Small intestine (tissue), 7 donors: ENCODE data around the gene ALG14. TPM values are rescaled to one million over a fixed set of nuclear protein-coding genes. Genes with fewer than 3 reads are reported as not detected.
A peak's percentile ranks its signal among the peaks of the same experiment; 100 is the strongest.
"Not testable (repeated sequence)": the region's sequence is repeated elsewhere in the genome, so short reads cannot be mapped to it uniquely, and the experiment has no call there.

ENCODE experiments used
- DNase-seq, 2 donors: peaks; one replicate each; pipeline versions ENCODE4 v3.0.0 to v3.0.0-alpha.2; 2013
- FAIRE-seq: peaks from 2 replicates; lab custom pipeline; 2012; peaks lifted over from hg19 to GRCh38; lab: Jason Lieb, UNC
- H3K27ac ChIP-seq, 3 donors: one replicate each; pipeline ENCODE4 v1.5.1; 2013; ENCODE audit warnings: low read length in 2 of 3, mild to moderate bottlenecking in 2 of 3, control low read depth in 1 of 3, inconsistent platforms in 1 of 3, low read depth in 1 of 3, moderate library complexity in 1 of 3
- H3K27me3 ChIP-seq, 3 donors: one replicate each; pipeline ENCODE4 v1.6.1; 2013; ENCODE audit warnings: low read length in 3 of 3, inconsistent platforms in 1 of 3; ENCODE audit not compliant: control insufficient read depth in 3 of 3, insufficient read depth in 3 of 3
- H3K36me3 ChIP-seq, 3 donors: one replicate each; pipeline ENCODE4 v1.6.1; 2013; ENCODE audit warnings: low read length in 3 of 3, inconsistent platforms in 1 of 3, low read depth in 1 of 3, mild to moderate bottlenecking in 1 of 3, moderate library complexity in 1 of 3; ENCODE audit not compliant: control insufficient read depth in 3 of 3, insufficient read depth in 2 of 3
- H3K4me1 ChIP-seq, 3 donors: one replicate each; pipeline ENCODE4 v1.6.1; 2013; ENCODE audit warnings: low read length in 2 of 3, inconsistent platforms in 1 of 3, low read depth in 1 of 3, mild to moderate bottlenecking in 1 of 3, moderate library complexity in 1 of 3; ENCODE audit not compliant: control insufficient read depth in 3 of 3, insufficient read depth in 2 of 3
- H3K4me3 ChIP-seq, 3 donors: one replicate each; pipeline ENCODE4 v1.5.1; 2013; ENCODE audit warnings: low read length in 3 of 3, control low read depth in 1 of 3, inconsistent platforms in 1 of 3, low read depth in 1 of 3, mild to moderate bottlenecking in 1 of 3, moderate library complexity in 1 of 3
- H3K9me3 ChIP-seq, 2 donors: one replicate each; pipeline ENCODE4 v1.6.1; 2013; ENCODE audit warnings: low read depth in 1 of 2, low read length in 1 of 2; ENCODE audit not compliant: control insufficient read depth in 2 of 2, insufficient read depth in 1 of 2
- WGBS, 3 donors: extraction: QIAGEN DNeasy Blood & Tissue Kit; methylation state at CpG; one replicate each; pipeline ENCODE4 v1.1.7; 2013; 5-methylcytosine and 5-hydroxymethylcytosine counted together
- polyA plus RNA-seq, 4 donors: library from polyadenylated mRNA; stranded (reverse) in 3 of 4; unstranded in 1 of 4; fragments of 200-250 nt in 3 of 4; fragments of 120-200 nt in 1 of 4; gene quantifications; one replicate each; pipeline versions ENCODE4 v1.2.1 to v1.2.3, GENCODE V29; 2013
- donor health status: healthy with polysubstance abuse.
- donor health status: control.
- donor health status: control.
- donor health status: Bipolar disorder and iron deficiency.
- donor health status: healthy.

ALG14 gene
- polyA plus RNA-seq, 4 donors: 1.1 to 8.3 (median 2.2) TPM

DNA sequence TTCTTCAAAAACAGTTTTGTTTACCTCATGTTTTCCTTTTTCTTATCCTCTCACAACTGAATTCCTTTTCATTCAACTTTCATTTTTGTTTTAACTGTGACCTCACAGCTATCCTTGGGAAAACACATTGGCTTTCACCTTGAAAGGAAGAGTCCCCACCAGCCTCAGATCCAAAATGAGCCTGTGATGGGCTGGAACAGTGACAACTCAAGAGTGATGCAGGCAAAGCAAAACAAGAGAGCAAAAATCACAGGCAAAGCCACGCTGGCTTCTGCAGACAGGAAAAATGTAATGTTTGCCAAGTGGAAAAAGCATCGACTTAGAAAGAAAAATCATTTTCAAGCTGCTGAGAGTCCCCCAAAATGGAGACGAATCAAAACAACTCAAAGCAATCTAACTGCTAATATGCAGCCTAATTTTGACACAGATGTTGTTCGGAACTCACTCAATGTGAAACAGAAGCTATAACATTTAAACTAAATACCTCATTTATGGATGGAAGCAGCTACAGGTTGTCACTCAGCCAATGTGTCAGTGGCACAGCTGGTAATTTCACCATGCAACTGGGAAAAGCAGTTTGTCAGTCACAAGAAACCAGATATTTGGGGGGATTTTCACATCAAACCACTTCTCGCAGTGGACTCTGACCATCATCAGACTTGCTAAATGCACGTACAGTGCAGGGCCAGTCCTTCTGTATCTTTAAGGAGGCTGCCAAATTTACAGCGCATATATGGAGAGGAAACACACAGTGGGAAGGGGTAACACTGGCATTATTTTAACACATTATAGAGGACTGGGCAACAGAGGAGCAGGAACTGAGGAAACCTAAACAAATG lies 50.7 kb downstream of the ALG14 start:
- DNase-seq: no peak
- Histone ChIP-seq H3K4me3 (no peak overlapping the region), H3K4me1 (peaks cover 0 to 7% (median 2%) of the 10 kb centered on the region in 3 donors), H3K36me3 (peaks cover 5 to 11% (median 7%) of the 10 kb centered on the region in 3 donors), H3K9me3 (peaks cover 0 to 3% of the 10 kb centered on the region in 2 donors), H3K27ac (peak overlapping the region in 2 of 3 donors; percentile 9 to 46), H3K27me3 (no peaks in the 10 kb centered on the region)
- no peak for FAIRE-seq
- 33 to 51% (median 48%) methylated on average over 7 of the region's 7 CpGs for WGBS, 3 donors

- 50 to 73% (median 60%) methylated on average over 4 of the region's 4 CpGs for WGBS, 3 donors
- no peak overlapping the region for H3K27ac ChIP-seq
- FAIRE-seq: no peak
Measured at GRCh38 chr1:95021119-95021518, 51.6 kb downstream of the ALG14 start.

GRCh38 chr1:95019466-95019865 lies 53.3 kb downstream of the ALG14 start:
- not testable (repeated sequence) for H3K9me3 ChIP-seq, H3K36me3 ChIP-seq, DNase-seq, H3K27ac ChIP-seq, H3K4me1 ChIP-seq, H3K27me3 ChIP-seq, FAIRE-seq, H3K4me3 ChIP-seq
- 86 to 96% (median 87%) methylated on average over 6 of the region's 6 CpGs for WGBS, 3 donors

More at GRCh38 chr1:95021119-95021518, 51.6 kb downstream of the ALG14 start:
- no peaks in the 10 kb centered on the region for H3K9me3 ChIP-seq
- peaks cover 0 to 7% (median 2%) of the 10 kb centered on the region in 3 donors for H3K4me1 ChIP-seq
- no peak for DNase-seq
- no peaks in the 10 kb centered on the region for H3K27me3 ChIP-seq
- no peak overlapping the region for H3K4me3 ChIP-seq
- peaks cover 2 to 5% (median 3%) of the 10 kb centered on the region in 3 donors for H3K36me3 ChIP-seq

DNA sequence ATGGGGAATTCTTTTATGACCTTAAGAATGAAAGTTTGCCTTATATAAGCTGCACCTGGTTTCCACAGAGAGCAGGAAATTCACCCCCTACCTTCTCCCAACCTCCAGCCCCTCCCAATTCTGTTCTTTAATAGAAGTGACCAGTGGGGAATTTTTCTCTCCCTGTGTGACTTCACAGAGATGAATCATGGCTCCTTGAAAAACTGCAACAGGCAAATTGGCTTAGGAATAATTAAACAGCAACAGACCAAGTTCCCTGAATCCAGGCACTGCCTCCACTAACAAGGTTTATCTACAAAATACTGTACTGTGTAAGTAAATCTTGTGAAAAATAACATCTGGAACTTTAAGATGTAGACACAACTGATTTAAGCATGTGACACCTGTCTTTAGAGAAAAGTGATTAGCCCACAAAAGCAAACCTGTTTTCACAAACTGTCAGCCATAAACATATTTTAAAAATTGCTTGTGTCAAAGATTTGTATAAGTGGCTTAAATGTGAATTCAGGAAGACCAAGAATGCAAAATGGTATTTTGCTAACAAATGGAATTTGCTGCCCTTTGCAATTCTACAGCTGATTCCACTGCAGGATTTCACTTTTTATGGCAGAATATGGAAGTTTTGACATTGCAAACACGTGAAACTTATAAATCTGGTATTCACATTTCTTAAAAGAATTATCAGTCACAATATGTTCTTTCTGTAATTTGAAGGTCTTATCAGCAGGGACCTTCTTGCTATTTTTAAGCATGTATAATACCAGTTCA lies 54.0 kb downstream of the ALG14 start:
- Histone ChIP-seq H3K4me1 (peaks cover 0 to 7% (median 2%) of the 10 kb centered on the region in 3 donors), H3K27ac (no peak overlapping the region)
- no peak for FAIRE-seq

DNA sequence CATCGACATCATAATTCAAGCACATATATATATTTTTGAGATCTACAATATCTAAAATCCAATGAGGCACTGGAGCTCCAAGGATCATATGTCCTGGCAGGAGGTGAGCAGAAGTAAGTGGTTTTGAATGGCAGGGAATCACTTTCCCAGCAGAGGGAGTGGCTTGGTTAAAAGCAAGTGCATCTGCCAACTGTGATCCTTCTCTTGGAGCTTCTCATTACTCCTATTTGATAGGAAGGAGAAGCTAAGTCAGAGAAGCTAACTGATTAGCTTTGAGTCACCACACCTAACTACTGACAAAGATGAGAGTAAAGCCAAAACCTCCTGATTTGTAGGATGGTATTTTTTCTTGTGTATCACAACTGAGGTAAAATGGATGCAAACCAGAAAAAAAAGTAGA lies 55.0 kb downstream of the ALG14 start:
- FAIRE-seq (no peak), DNase-seq (no peak)
- H3K36me3 ChIP-seq: peaks cover 0 to under 1% (median 0%) of the 10 kb centered on the region in 3 donors
- H3K9me3 ChIP-seq: no peaks in the 10 kb centered on the region
- peaks cover 0 to 7% (median 2%) of the 10 kb centered on the region in 3 donors for H3K4me1 ChIP-seq
- H3K4me3 ChIP-seq: no peak overlapping the region
- H3K27ac ChIP-seq: no peak overlapping the region
- WGBS, 3 donors: 94 to 95% (median 94%) methylated on average over 1 of the region's 1 CpG
- no peaks in the 10 kb centered on the region for H3K27me3 ChIP-seq

More for the DNA sequence above, 54.0 kb downstream of the ALG14 start:
- Histone ChIP-seq H3K36me3 (no peaks in the 10 kb centered on the region), H3K9me3 (no peaks in the 10 kb centered on the region), H3K27me3 (no peaks in the 10 kb centered on the region), H3K4me3 (no peak overlapping the region)
- WGBS, 3 donors: 58 to 78% (median 78%) methylated on average over 1 of the region's 1 CpG
- no peak for DNase-seq

DNA sequence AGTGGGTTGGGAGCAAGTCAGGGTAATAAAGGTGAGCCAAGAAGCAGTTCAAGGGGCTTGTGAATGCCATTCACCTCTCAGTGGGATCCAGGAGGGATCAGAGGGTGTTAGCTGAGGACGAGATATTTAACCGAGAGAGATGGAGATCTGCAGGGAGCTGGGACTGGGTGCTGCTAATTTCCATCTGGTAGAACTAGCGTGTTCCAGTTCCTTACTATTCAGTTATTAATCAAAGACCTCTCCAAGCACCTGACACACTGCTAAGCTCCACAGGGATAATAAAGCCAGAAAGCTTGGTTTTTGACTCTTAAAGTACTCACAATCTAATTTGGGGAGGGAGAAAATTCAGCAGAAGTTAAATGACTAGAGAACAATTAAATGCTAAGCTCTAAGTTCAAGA lies 57.7 kb downstream of the ALG14 start:
- Histone ChIP-seq H3K27ac (no peak overlapping the region), H3K9me3 (no peaks in the 10 kb centered on the region), H3K27me3 (no peaks in the 10 kb centered on the region), H3K36me3 (peaks cover 0 to 4% (median 0%) of the 10 kb centered on the region in 3 donors), H3K4me3 (no peak overlapping the region), H3K4me1 (peaks cover 0 to 1% (median 0%) of the 10 kb centered on the region in 3 donors)
- FAIRE-seq (no peak), DNase-seq (no peak)
- 86 to 89% (median 89%) methylated on average over 3 of the region's 3 CpGs for WGBS, 3 donors

GRCh38 chr1:95013950-95014574 lies 58.7 kb downstream of the ALG14 start:
- DNase-seq: peak in 1 of 2 donors; percentile 14
- no peak overlapping the region for H3K27ac ChIP-seq
- no peak for FAIRE-seq

GRCh38 chr1:95012389-95012788 lies 60.4 kb downstream of the ALG14 start:
- Histone ChIP-seq H3K4me3 (no peak overlapping the region), H3K9me3 (no peaks in the 10 kb centered on the region), H3K27ac (no peak overlapping the region), H3K4me1 (no peaks in the 10 kb centered on the region), H3K36me3 (peaks cover 0 to 4% (median 0%) of the 10 kb centered on the region in 3 donors), H3K27me3 (no peaks in the 10 kb centered on the region)
- 91 to 94% (median 93%) methylated on average over 3 of the region's 3 CpGs for WGBS, 3 donors
- FAIRE-seq (no peak), DNase-seq (no peak)

More at GRCh38 chr1:95013950-95014574, 58.7 kb downstream of the ALG14 start:
- no peak overlapping the region for H3K4me3 ChIP-seq
- WGBS, 3 donors: 26 to 60% (median 53%) methylated on average over 2 of the region's 2 CpGs
- H3K4me1 ChIP-seq: peaks cover 0 to 1% (median 0%) of the 10 kb centered on the region in 3 donors
- no peaks in the 10 kb centered on the region for H3K27me3 ChIP-seq
- H3K36me3 ChIP-seq: peaks cover 0 to 4% (median 0%) of the 10 kb centered on the region in 3 donors
- no peaks in the 10 kb centered on the region for H3K9me3 ChIP-seq
